Tibial artery (tissue), 4 donors: Measurements from ENCODE around the gene EDAR.

Source experiments
- DNase-seq, 2 donors: peaks; one replicate each; pipeline ENCODE4 v3.0.0-alpha.2; 2019
- H3K27ac ChIP-seq, 2 donors: fragments of 200-600 bp; sonication (generic) in 1 of 2; 1 replicate in 1 of 2; 2 replicates in 1 of 2; pipeline ENCODE4 v1.5.1; 2018 to 2019; ENCODE audit warnings: mild to moderate bottlenecking in 1 of 2
- H3K27me3 ChIP-seq, 2 donors: fragments of 200-600 bp; sonication (generic) in 1 of 2; one replicate each; pipeline versions ENCODE4 v1.5.1 to v1.6.0; 2016 to 2019
- H3K36me3 ChIP-seq, 3 donors: fragments of 200-600 bp; sonication (generic) in 2 of 3; one replicate each; pipeline ENCODE4 v1.5.1; 2016 to 2019; ENCODE audit warnings: mild to moderate bottlenecking in 2 of 3
- H3K4me1 ChIP-seq, 4 donors: fragments of 200-600 bp; sonication (generic) in 2 of 4; 1 replicate in 3 of 4; 2 replicates in 1 of 4; pipeline ENCODE4 v1.5.1; 2016 to 2019
- H3K4me3 ChIP-seq, 2 donors: fragments of 200-600 bp; sonication (generic) in 1 of 2; 1 replicate in 1 of 2; 2 replicates in 1 of 2; pipeline ENCODE4 v1.5.1; 2018 to 2019; ENCODE audit warnings: mild to moderate bottlenecking in 2 of 2
- H3K9me3 ChIP-seq, 3 donors: fragments of 200-600 bp; sonication (generic) in 1 of 3; one replicate each; pipeline ENCODE4 v1.5.1; 2016 to 2019
- CTCF ChIP-seq, 2 experiments: fragments of 200-600 bp in 1 of 2; fragments of 450-650 bp in 1 of 2; IDR thresholded peaks; one replicate each; pipeline ENCODE4 v1.5.1; 2017 to 2019; ENCODE audit warnings: antibody characterized with exemption in 2 of 2, mild to moderate bottlenecking in 1 of 2, moderate library complexity in 1 of 2
- intact Hi-C: fragments of 100-400 bp; cut with DNase I; formaldehyde crosslinking; loops from one replicate; pipeline ENCODE4 v1.15.0; 2023; ENCODE audit warnings: low total_unique reads

The EDAR gene

DNA sequence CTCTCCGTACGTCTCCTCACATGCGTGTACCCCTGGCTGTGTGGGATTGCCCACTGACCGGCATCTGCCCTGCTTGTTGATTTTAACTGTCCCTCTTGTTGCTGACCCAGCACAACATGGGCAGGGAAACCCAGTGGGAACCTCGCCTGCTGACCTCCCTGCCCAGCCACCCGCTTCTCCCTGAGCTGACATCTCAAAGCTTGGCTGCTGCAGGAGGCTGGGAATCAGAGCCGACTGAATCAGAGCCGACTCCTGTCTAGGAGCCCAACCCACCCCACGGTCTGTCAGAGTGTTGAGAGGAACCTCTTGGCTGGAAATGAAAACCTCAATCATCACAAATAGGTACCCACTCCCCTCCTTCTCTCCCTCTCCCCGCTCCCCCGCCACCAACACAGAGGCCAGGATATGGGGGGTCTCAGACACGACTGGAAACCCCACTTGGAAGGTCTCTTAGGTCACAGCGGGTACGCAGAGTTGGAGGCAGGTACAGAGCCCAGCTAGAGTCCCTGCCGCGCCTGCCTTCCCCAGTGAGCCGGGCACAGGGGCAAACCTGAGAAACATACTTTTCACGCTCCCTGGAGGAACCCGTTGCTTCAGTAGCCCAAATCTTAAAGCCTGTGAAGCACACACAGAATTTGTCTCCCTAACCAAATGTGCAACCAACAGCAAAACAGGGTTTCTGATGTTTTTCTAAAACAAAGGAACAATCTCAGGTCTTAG, 784 bp downstream of the EDAR start:
- no peak overlapping the region for H3K27ac ChIP-seq
- peaks cover 0 to 56% of the 10 kb centered on the region in 2 donors for H3K27me3 ChIP-seq
- no peak overlapping the region for H3K4me3 ChIP-seq
- TF ChIP-seq CTCF (IDR thresholded peaks at IDR 0.05) = no peak
- H3K9me3 ChIP-seq = no peaks in the 10 kb centered on the region
- no peak for DNase-seq
- intact Hi-C loops = no loop called here
- no peaks in the 10 kb centered on the region for H3K4me1 ChIP-seq
- H3K36me3 ChIP-seq = no peaks in the 10 kb centered on the region

DNA sequence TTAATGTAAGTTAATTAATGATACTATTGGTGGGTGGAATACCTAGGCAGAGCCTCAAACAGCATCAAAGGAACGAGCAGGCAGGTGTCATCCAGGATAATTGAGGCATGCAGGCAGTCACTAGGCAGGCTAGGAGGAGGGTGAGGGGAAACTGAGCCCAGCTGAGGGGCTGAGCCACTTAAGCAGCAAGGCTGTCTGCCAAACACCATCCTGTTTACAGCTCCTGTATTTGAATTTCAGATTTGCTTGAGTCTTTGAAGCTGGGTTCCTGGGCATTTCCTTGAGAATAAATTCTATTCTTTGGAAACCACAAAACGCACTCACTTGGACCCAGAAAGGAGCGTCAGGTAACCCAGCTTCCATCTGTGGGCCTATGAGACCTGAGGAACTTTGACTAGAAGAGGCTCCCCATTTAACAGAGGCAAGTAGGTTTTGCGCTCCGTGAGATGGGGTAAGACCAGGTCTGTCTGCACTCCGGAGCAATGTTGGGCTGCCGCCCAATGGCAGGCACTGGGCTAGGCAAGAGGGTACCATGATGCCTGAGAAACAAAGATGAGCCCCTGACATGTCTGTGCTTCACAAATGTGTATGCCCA, 2.0 kb downstream of the EDAR start:
- Histone ChIP-seq H3K9me3 (no peaks in the 10 kb centered on the region), H3K27me3 (peaks cover 0 to 56% of the 10 kb centered on the region in 2 donors), H3K4me3 (no peak overlapping the region), H3K4me1 (no peaks in the 10 kb centered on the region), H3K27ac (no peak overlapping the region), H3K36me3 (no peaks in the 10 kb centered on the region)
- intact Hi-C loops = no loop called here
- TF ChIP-seq CTCF (IDR thresholded peaks at IDR 0.05) = no peak
- no peak for DNase-seq

DNA sequence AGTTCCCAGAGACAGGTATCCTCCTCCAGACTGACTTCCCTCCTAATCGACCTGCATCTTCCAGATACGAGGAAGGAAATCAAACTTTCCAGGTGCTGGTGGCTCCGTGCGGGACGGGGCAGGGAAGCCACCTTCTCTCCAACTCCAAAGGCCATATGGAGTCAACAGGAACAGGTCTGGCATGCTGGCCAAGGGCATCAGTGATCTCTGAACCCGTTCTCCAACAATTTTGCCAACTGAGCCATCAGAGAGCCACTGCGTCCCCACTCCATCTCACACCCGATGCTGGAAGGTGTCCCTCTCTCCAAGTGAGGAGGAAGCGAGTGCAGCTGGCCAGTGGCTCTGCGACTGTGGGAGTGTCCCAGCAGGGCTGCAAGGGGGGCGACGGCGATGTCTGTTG, 5.4 kb downstream of the EDAR start:
- Histone ChIP-seq H3K9me3 (no peaks in the 10 kb centered on the region), H3K36me3 (no peaks in the 10 kb centered on the region), H3K27ac (no peak overlapping the region), H3K4me1 (no peaks in the 10 kb centered on the region), H3K4me3 (no peak overlapping the region), H3K27me3 (peaks cover 0 to 64% of the 10 kb centered on the region in 2 donors)
- intact Hi-C loops = no loop called here
- TF ChIP-seq CTCF (IDR thresholded peaks at IDR 0.05) = no peak
- no peak for DNase-seq

DNA sequence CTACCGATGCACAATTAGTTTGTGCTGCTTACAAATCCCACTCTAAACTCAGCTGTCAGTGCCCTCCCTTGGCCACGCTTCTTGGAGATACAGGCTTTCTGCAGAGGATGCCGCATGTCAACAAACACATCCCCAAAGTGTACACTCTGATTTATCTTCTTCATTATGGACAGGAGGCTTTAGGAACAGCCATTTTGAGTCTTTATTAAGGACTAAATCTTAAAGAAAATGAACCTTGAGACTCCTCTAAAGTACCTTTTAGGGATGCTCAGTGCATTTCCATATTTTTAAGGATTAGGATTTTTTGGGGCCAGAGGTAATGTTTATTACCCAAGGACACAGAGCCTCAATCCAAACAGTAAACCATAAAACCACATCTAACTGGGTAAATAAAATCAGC, 6.0 kb downstream of the EDAR start:
- Histone ChIP-seq H3K27ac (no peak overlapping the region), H3K9me3 (no peaks in the 10 kb centered on the region), H3K27me3 (peaks cover 0 to 59% of the 10 kb centered on the region in 2 donors), H3K4me3 (no peak overlapping the region), H3K4me1 (no peaks in the 10 kb centered on the region), H3K36me3 (no peaks in the 10 kb centered on the region)
- no peak for DNase-seq
- TF ChIP-seq CTCF (IDR thresholded peaks at IDR 0.05) = no peak
- intact Hi-C loops = no loop called here

DNA sequence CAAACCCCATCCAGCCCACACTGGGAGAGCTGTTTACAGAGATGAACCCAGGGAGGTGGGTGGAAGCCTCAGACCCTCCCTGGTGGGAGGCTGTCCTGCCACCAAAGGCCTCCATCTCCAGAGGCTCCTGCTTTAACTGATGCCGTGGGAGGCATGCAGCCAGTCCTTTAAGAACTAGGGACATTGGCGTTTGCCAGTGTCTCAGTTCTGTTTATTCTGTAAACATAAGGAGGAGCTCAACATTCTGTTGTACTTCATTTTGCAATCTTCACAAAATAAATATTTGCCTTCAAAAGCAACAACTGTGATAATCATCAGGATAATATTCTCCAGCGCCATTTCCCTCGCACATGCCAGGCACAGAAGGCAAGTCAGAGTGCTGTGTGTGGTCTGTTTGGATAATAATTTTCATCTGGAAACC, 6.8 kb downstream of the EDAR start:
- no peak for DNase-seq
- no peak for TF ChIP-seq CTCF (IDR thresholded peaks at IDR 0.05)
- Histone ChIP-seq H3K4me1 (no peaks in the 10 kb centered on the region), H3K27ac (no peak overlapping the region), H3K9me3 (no peaks in the 10 kb centered on the region), H3K36me3 (no peaks in the 10 kb centered on the region), H3K27me3 (peaks cover 0 to 51% of the 10 kb centered on the region in 2 donors), H3K4me3 (no peak overlapping the region)
- intact Hi-C loops = no loop called here
